Thyroid gland (tissue), 4 donors: ENCODE measurements around the gene SPCS2. TPM values are rescaled to one million over a fixed set of nuclear protein-coding genes. Genes with fewer than 3 reads are reported as not detected.
"Not testable (repeated sequence)": the region's sequence is repeated elsewhere in the genome, so short reads cannot be mapped to it uniquely, and the experiment has no call there.

ENCODE experiments used
- DNase-seq, 2 donors: peaks; one replicate each; pipeline ENCODE4 v3.0.0-alpha.2; 2019
- H3K27ac ChIP-seq, 3 donors: fragments of 200-600 bp; sonication (generic); 1 replicate in 2 of 3; 2 replicates in 1 of 3; pipeline ENCODE4 v1.5.1; 2016 to 2019; ENCODE audit warnings: mild to moderate bottlenecking in 1 of 3, moderate library complexity in 1 of 3
- H3K27me3 ChIP-seq: fragments of 200-600 bp; sonication (generic); one replicate; pipeline ENCODE4 v1.5.1; 2019
- H3K36me3 ChIP-seq, 2 donors: fragments of 200-600 bp; sonication (generic); one replicate each; pipeline ENCODE4 v1.5.1; 2016 to 2019
- H3K4me1 ChIP-seq, 2 donors: fragments of 200-600 bp; sonication (generic); one replicate each; pipeline ENCODE4 v1.5.1; 2017 to 2019
- H3K4me3 ChIP-seq, 3 donors: fragments of 200-600 bp; sonication (generic); replicated peaks in 1 of 3; 1 replicate in 2 of 3; 2 replicates in 1 of 3; pipeline ENCODE4 v1.5.1; 2016; ENCODE audit warnings: mild to moderate bottlenecking in 1 of 3
- H3K9me3 ChIP-seq: fragments of 200-600 bp; sonication (generic); one replicate; pipeline ENCODE4 v1.5.1; 2017
- CTCF ChIP-seq, 6 experiments: fragments of 200-600 bp in 3 of 6; fragments of 450-650 bp in 3 of 6; sonication (generic) in 3 of 6; IDR thresholded peaks; one replicate each; pipeline ENCODE4 v1.5.1; 2016 to 2019; ENCODE audit warnings: antibody characterized with exemption in 6 of 6, mild to moderate bottlenecking in 2 of 6, inconsistent platforms in 1 of 6, moderate library complexity in 1 of 6
- POLR2A ChIP-seq, 2 donors: fragments of 450-650 bp; IDR thresholded peaks; one replicate each; pipeline ENCODE4 v1.6.1; 2017; ENCODE audit warnings: antibody characterized with exemption in 2 of 2, mild to moderate bottlenecking in 2 of 2, moderate library complexity in 1 of 2
- WGBS, 2 donors: methylation state at CpG; one replicate each; pipeline ENCODE4 v1.1.5; 2017; 5-methylcytosine and 5-hydroxymethylcytosine counted together
- intact Hi-C: fragments of 100-400 bp; cut with DNase I; formaldehyde crosslinking; loops from one replicate; pipeline ENCODE4 v1.15.1; 2023
- total RNA-seq, 4 donors: library from RNA; depleted of rRNA; stranded (reverse); fragments of >200 nt; gene quantifications; one replicate each; pipeline ENCODE4 v1.2.3, GENCODE V29; 2016

Gene SPCS2
- total RNA-seq, 4 donors from 2014 or later, result 53.6 to 229 (median 120) TPM

- WGBS, 2 donors, result 74 to 84% methylated on average over 2 of the region's 2 CpGs
- Histone ChIP-seq H3K4me3 (no peak overlapping the region), H3K27ac (no peak overlapping the region), H3K9me3 (no peaks in the 10 kb centered on the region), H3K36me3 (no peaks in the 10 kb centered on the region), H3K27me3 (no peaks in the 10 kb centered on the region), H3K4me1 (peaks cover 12 to 23% of the 10 kb centered on the region in 2 donors)
- TF ChIP-seq POLR2A (IDR thresholded peaks at IDR 0.05), result no peak
- no peak for TF ChIP-seq CTCF (IDR thresholded peaks at IDR 0.05)
- intact Hi-C loops, result no loop called here
- no peak for DNase-seq
These were observed 3.7 kb downstream of the SPCS2 start for GRCh38 chr11:74952752-74953151.

- no peak overlapping the region for H3K4me3 ChIP-seq
- no peaks in the 10 kb centered on the region for H3K27me3 ChIP-seq
- H3K36me3 ChIP-seq, result no peaks in the 10 kb centered on the region
- WGBS, 2 donors, result 94 to 99% methylated on average over 5 of the region's 5 CpGs
- TF ChIP-seq CTCF (IDR thresholded peaks at IDR 0.05) (no peak), POLR2A (IDR thresholded peaks at IDR 0.05) (no peak)
- H3K9me3 ChIP-seq, result no peaks in the 10 kb centered on the region
- peaks cover 12 to 30% of the 10 kb centered on the region in 2 donors for H3K4me1 ChIP-seq
- no peak for DNase-seq
- H3K27ac ChIP-seq, result no peak overlapping the region
- intact Hi-C loops, result no loop called here
These were observed 4.4 kb downstream of the SPCS2 start for GRCh38 chr11:74953451-74953850.

GRCh38 chr11:74954199-74954598 lies 5.1 kb downstream of the SPCS2 start:
- intact Hi-C loops, result no loop called here
- H3K27ac ChIP-seq, result no peak overlapping the region
- no peaks in the 10 kb centered on the region for H3K27me3 ChIP-seq
- no peaks in the 10 kb centered on the region for H3K36me3 ChIP-seq
- DNase-seq, result no peak
- peaks cover 12 to 38% of the 10 kb centered on the region in 2 donors for H3K4me1 ChIP-seq
- no peaks in the 10 kb centered on the region for H3K9me3 ChIP-seq
- 95 to 100% methylated on average over 1 of the region's 1 CpG for WGBS, 2 donors
- no peak overlapping the region for H3K4me3 ChIP-seq
- TF ChIP-seq CTCF (IDR thresholded peaks at IDR 0.05) (no peak), POLR2A (IDR thresholded peaks at IDR 0.05) (no peak)

- Histone ChIP-seq H3K27ac (no peak overlapping the region), H3K4me3 (no peak overlapping the region), H3K36me3 (no peaks in the 10 kb centered on the region), H3K4me1 (peaks cover 4 to 29% of the 10 kb centered on the region in 2 donors), H3K9me3 (no peaks in the 10 kb centered on the region), H3K27me3 (no peaks in the 10 kb centered on the region)
- intact Hi-C loops, result no loop called here
- TF ChIP-seq POLR2A (IDR thresholded peaks at IDR 0.05) (no peak), CTCF (IDR thresholded peaks at IDR 0.05) (no peak)
- DNase-seq, result no peak
- 67 to 70% methylated on average over 4 of the region's 4 CpGs for WGBS, 2 donors
These were observed 7.4 kb downstream of the SPCS2 start for GRCh38 chr11:74956397-74957015.

GRCh38 chr11:74957937-74958629 lies 9.0 kb downstream of the SPCS2 start:
- Histone ChIP-seq H3K36me3 (no peaks in the 10 kb centered on the region), H3K4me1 (peaks cover 6 to 39% of the 10 kb centered on the region in 2 donors), H3K4me3 (no peak overlapping the region), H3K27me3 (no peaks in the 10 kb centered on the region), H3K27ac (no peak overlapping the region), H3K9me3 (no peaks in the 10 kb centered on the region)
- no peak for TF ChIP-seq POLR2A (IDR thresholded peaks at IDR 0.05)
- DNase-seq, result no peak
- 100% methylated on average over 1 of the region's 1 CpG for WGBS, 2 donors
- intact Hi-C loops, result no loop called here

- H3K27me3 ChIP-seq, intact Hi-C loops, H3K27ac ChIP-seq, H3K36me3 ChIP-seq, H3K4me3 ChIP-seq, DNase-seq, H3K9me3 ChIP-seq: not testable (repeated sequence)
- 97 to 99% methylated on average over 6 of the region's 6 CpGs for WGBS, 2 donors
- H3K4me1 ChIP-seq, result peaks cover 13 to 44% of the 10 kb centered on the region in 2 donors
These were observed 11.1 kb downstream of the SPCS2 start for GRCh38 chr11:74960128-74960527.
